Liver (tissue), 3 donors: Measurements from ENCODE around the gene TNS1.

Experiments
- MAX ChIP-seq: IDR thresholded peaks from 2 replicates; pipeline ENCODE4 v1.6.1; 2016; ENCODE audit warnings: antibody characterized with exemption
- NR2F2 ChIP-seq: IDR thresholded peaks from 2 replicates; pipeline ENCODE4 v1.6.1; 2016; ENCODE audit warnings: antibody characterized with exemption
- RAD21 ChIP-seq, 2 donors: IDR thresholded peaks; 2 replicates each; pipeline ENCODE4 v1.6.1; 2016; ENCODE audit warnings: antibody characterized with exemption in 2 of 2, mild to moderate bottlenecking in 2 of 2
- YY1 ChIP-seq: IDR thresholded peaks from 2 replicates; pipeline ENCODE4 v1.6.1; 2016; ENCODE audit warnings: antibody characterized with exemption, mild to moderate bottlenecking
- TF ChIP-seq, protein P1 (sequence below): IDR thresholded peaks from 2 replicates; pipeline ENCODE4 v1.6.1; 2016; ENCODE audit warnings: antibody characterized with exemption
- TF ChIP-seq, protein P2 (sequence below): fragments of 150-350 bp; IDR thresholded peaks from 2 replicates; pipeline ENCODE4 v1.5.1; 2017; ENCODE audit warnings: improper control_type of control experiment, low read depth, low read length; ENCODE audit not compliant: missing input control
- TF ChIP-seq, protein P3 (sequence below): IDR thresholded peaks from 2 replicates; pipeline ENCODE4 v1.6.1; 2016; ENCODE audit warnings: antibody characterized with exemption
- donor health status: healthy.
- donor health status: healthy.

- TF ChIP-seq YY1, result no peak
- TF ChIP-seq, protein P1, sequence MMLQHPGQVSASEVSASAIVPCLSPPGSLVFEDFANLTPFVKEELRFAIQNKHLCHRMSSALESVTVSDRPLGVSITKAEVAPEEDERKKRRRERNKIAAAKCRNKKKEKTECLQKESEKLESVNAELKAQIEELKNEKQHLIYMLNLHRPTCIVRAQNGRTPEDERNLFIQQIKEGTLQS, result no peak
- no peak for TF ChIP-seq MAX
- TF ChIP-seq, protein P2, sequence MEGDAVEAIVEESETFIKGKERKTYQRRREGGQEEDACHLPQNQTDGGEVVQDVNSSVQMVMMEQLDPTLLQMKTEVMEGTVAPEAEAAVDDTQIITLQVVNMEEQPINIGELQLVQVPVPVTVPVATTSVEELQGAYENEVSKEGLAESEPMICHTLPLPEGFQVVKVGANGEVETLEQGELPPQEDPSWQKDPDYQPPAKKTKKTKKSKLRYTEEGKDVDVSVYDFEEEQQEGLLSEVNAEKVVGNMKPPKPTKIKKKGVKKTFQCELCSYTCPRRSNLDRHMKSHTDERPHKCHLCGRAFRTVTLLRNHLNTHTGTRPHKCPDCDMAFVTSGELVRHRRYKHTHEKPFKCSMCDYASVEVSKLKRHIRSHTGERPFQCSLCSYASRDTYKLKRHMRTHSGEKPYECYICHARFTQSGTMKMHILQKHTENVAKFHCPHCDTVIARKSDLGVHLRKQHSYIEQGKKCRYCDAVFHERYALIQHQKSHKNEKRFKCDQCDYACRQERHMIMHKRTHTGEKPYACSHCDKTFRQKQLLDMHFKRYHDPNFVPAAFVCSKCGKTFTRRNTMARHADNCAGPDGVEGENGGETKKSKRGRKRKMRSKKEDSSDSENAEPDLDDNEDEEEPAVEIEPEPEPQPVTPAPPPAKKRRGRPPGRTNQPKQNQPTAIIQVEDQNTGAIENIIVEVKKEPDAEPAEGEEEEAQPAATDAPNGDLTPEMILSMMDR, result no peak
- TF ChIP-seq NR2F2, result no peak
- TF ChIP-seq, protein P3, sequence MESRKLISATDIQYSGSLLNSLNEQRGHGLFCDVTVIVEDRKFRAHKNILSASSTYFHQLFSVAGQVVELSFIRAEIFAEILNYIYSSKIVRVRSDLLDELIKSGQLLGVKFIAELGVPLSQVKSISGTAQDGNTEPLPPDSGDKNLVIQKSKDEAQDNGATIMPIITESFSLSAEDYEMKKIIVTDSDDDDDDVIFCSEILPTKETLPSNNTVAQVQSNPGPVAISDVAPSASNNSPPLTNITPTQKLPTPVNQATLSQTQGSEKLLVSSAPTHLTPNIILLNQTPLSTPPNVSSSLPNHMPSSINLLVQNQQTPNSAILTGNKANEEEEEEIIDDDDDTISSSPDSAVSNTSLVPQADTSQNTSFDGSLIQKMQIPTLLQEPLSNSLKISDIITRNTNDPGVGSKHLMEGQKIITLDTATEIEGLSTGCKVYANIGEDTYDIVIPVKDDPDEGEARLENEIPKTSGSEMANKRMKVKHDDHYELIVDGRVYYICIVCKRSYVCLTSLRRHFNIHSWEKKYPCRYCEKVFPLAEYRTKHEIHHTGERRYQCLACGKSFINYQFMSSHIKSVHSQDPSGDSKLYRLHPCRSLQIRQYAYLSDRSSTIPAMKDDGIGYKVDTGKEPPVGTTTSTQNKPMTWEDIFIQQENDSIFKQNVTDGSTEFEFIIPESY, result no peak
- no peak for TF ChIP-seq RAD21 (IDR thresholded peaks at IDR 0.05)
Observed at GRCh38 chr2:217948351-217948791, 54.4 kb downstream of the TNS1 start.
